Medulla oblongata (tissue), 1 donor: Measurements from ENCODE around the gene GFRA3.

Experiments
- DNase-seq: peaks from one replicate; pipeline ENCODE4 v3.0.0-alpha.2; 2015; ENCODE audit errors: extremely low spot score

GFRA3 gene

GRCh38 chr5:138246822-138247221 is 27.6 kb downstream of the GFRA3 start:
- DNase-seq = no peak

- DNase-seq = no peak
Observed at GRCh38 chr5:138246334-138246733, 28.1 kb downstream of the GFRA3 start.

GRCh38 chr5:138245717-138246116 is 28.7 kb downstream of the GFRA3 start:
- no peak for DNase-seq

DNA sequence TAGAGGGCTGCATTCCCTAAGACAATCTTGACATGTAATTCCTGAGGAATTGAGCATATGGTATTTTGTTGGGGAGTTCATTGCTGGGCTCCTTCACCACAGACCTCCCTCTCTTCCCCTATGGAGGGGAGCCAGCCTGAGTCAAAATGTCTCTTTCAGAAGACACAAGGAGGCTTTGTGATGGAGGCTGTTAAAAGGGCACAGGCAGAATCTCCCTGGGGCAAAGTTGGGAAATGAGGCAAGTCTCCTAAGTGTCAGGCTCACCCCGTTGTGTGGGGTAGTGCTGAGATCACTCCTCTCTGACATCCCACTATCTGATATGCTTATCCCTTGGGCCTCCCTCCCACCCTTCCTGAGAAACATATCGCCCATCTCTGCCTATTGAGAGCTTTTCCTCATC is 30.6 kb downstream of the GFRA3 start:
- peak; percentile 38 for DNase-seq

- DNase-seq = no peak
Observed at GRCh38 chr5:138241688-138242571, 32.5 kb downstream of the GFRA3 start.

DNA sequence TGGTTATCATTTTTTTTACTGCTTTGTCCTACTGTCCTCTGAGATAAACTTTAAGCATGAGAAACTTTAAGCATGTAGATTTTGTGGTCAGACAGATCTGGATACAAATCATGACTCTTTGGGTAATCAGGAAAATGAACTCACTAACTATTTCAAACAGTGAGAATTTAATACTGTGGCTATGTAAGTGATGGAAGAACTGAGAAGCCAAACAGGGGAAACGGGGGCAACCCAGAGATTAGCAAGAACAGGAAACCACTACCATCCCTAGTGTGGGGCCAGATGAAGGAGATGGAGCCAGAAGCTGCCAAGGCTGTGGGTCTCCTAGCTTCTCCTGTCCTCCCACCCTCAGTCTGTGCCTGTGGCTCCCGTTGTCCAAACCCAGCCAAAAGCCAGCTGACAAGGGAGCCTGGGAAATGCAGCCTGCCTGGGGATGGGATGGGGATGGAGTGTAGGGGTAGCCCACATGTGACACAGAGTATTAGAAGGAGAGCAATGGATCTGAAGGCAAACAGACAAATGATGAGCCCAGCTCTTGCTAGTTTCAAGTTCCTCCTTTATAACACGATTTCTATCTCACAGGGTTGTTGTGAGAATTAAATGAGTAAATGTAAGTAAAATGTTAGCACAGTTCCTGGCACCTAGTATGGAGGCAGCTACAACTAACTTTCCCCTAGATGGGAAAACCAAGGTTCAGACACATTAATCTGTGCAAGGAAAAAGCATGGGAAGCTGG is 33.6 kb downstream of the GFRA3 start:
- DNase-seq = no peak

- DNase-seq = no peak
Observed at GRCh38 chr5:138238034-138238433, 36.4 kb downstream of the GFRA3 start.

- DNase-seq = no peak
Observed at GRCh38 chr5:138234651-138235050, 39.8 kb downstream of the GFRA3 start.

DNA sequence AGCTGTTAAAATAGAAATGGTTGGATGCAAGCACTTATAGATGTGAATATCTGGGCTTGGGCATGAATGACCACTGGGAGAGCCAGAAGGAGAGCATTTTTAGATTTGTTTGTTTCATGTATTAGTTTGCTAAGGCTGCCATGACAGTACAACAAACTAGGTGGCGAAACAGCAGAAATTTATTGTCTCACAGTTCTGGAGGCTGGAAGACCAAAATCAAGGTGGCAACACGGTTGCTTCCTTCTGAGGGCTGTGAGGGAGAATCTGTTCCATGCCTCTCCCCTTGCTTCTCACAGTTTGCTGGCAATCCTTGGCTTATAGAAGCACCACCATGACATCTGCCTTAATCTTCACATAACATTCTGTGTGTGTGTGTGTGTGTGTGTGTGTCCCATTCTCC is 41.1 kb downstream of the GFRA3 start:
- no peak for DNase-seq

- no peak for DNase-seq
Observed at GRCh38 chr5:138230981-138231589, 43.3 kb downstream of the GFRA3 start.

DNA sequence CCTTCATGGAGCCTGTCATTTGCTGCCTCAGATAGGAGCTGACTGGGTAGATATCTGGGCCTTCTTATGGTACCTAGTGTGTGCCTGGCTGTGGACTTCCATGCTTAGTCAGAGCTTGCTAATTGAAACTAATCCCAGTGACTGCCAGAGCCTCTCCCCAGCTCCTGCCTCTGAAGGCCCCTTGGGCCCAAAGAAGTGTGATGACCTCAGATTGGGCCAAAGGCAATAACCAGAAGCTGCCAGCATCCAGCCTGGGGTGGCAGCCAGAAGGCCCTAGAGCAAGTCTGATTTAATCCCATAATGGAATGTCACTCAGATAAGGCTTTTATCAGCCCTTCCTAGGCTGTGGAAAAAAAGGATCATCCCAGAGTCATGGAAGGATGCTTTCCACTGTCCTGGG is 44.2 kb downstream of the GFRA3 start:
- no peak for DNase-seq

DNA sequence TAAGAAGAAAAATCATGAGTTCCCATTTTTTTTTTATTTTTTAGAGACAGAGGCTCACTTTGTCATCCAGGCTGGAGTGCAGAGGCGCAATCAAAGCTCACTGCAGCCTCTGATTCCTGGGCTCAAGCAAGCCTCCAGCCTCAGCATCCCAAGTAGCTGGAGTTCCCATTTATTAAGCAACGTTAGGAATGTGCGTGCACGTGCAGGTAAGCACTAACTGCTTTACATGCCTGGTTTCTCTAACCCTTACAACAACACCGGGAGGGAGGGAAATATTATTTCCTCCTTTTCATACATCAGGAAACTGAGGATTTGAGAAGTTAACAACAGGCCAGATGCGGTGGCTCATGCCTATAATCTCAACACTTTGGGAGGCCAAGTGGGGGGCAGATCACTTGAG is 45.0 kb downstream of the GFRA3 start:
- DNase-seq = no peak

- DNase-seq = no peak
Observed at GRCh38 chr5:138226910-138227309, 47.5 kb downstream of the GFRA3 start.

DNA sequence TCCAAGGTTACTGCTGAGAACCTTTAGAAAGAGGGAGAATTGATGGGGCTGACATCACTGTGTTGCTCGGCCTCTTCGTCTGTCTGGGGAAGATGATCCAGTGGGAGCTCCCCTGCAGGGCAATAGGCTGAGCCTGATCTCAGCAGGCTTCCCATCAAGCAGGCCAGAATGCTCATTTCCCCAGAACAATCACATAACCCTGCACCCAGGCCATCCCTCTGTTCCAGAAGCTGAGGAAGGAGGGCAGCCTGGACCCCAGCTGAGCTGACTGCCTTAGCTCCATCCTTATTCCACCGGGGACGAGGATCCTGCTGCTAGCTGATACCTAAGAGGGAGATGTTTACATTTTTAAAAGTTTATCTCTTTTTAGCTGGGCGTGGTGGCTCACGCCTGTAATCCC is 49.7 kb downstream of the GFRA3 start:
- DNase-seq = no peak

GRCh38 chr5:138223532-138223931 is 50.9 kb downstream of the GFRA3 start:
- no peak for DNase-seq

- DNase-seq = no peak
Observed at GRCh38 chr5:138216799-138217198, 57.6 kb downstream of the GFRA3 start.

GRCh38 chr5:138213161-138214029 is 61.0 kb downstream of the GFRA3 start, which contains the start of gene CDC23:
Gene CDC23, minus strand, starts transcription at chr5:138213323. Its CDS starts 11 bp downstream, at chr5:138213312.
- DNase-seq = peak; percentile 99

DNA sequence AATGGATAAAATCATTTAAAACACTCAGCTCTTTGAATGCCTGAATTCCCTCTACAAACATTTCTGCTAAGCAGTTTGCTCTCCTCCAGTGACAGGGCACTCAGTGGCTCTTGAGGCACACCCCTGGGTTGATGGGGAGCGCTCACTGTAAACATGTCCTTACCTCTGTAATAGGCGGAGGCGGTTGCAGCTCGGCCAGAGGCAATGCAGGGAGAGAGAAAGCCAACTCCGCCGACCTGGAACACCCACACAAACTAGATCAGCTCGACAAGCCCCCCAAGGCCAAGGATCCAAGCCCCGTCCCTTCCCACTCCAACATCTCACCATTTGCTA is 61.6 kb downstream of the GFRA3 start:
- DNase-seq = no peak

- no peak for DNase-seq
Observed at GRCh38 chr5:138210985-138211384, 63.4 kb downstream of the GFRA3 start.
